HL-60/S4 (cell line): Measurements from ENCODE around the gene POU2F1.

ENCODE experiments used
- in situ Hi-C: fragments of 300-500 bp; cut with MboI; formaldehyde crosslinking; loops from 2 replicates; pipeline ENCODE4 v1.14.3; 2022; ENCODE audit warnings: low sequenced_read_pairs

POU2F1 gene

GRCh38 chr1:167457936-167458584 lies 237.4 kb downstream of the POU2F1 start:
- in situ Hi-C loops: no loop called here

GRCh38 chr1:167460836-167461235 lies 240.2 kb downstream of the POU2F1 start:
- in situ Hi-C loops: no loop called here

GRCh38 chr1:167462341-167462740 lies 241.7 kb downstream of the POU2F1 start:
- in situ Hi-C loops: no loop called here

- in situ Hi-C loops: no loop called here
Measured at GRCh38 chr1:167463080-167463479, 242.4 kb downstream of the POU2F1 start.

- in situ Hi-C loops: no loop called here
Measured at GRCh38 chr1:167463875-167464575, 243.3 kb downstream of the POU2F1 start.

GRCh38 chr1:167465018-167465417 lies 244.3 kb downstream of the POU2F1 start:
- in situ Hi-C loops: no loop called here

GRCh38 chr1:167465743-167466142 lies 245.1 kb downstream of the POU2F1 start:
- in situ Hi-C loops: no loop called here

GRCh38 chr1:167467126-167467710 lies 246.5 kb downstream of the POU2F1 start:
- in situ Hi-C loops: no loop called here

GRCh38 chr1:167467752-167468151 lies 247.1 kb downstream of the POU2F1 start:
- in situ Hi-C loops: no loop called here

- in situ Hi-C loops: no loop called here
Measured at GRCh38 chr1:167469280-167469965, 248.7 kb downstream of the POU2F1 start.

GRCh38 chr1:167471568-167471967 lies 250.9 kb downstream of the POU2F1 start:
- in situ Hi-C loops: no loop called here

GRCh38 chr1:167472752-167473521 lies 252.3 kb downstream of the POU2F1 start:
- in situ Hi-C loops: no loop called here

GRCh38 chr1:167473761-167474160 lies 253.1 kb downstream of the POU2F1 start:
- in situ Hi-C loops: no loop called here

- in situ Hi-C loops: no loop called here
Measured at GRCh38 chr1:167474191-167474641, 253.5 kb downstream of the POU2F1 start.

- in situ Hi-C loops: no loop called here
Measured at GRCh38 chr1:167476061-167476460, 255.4 kb downstream of the POU2F1 start.
